DMS 273 (cell line): ENCODE data around the gene CBL.

Source experiments
- DNase-seq: peaks from one replicate; lab custom pipeline; 2025; ENCODE audit not compliant: unreplicated experiment; lab: John Stamatoyannopoulos, UW

CBL gene

DNA sequence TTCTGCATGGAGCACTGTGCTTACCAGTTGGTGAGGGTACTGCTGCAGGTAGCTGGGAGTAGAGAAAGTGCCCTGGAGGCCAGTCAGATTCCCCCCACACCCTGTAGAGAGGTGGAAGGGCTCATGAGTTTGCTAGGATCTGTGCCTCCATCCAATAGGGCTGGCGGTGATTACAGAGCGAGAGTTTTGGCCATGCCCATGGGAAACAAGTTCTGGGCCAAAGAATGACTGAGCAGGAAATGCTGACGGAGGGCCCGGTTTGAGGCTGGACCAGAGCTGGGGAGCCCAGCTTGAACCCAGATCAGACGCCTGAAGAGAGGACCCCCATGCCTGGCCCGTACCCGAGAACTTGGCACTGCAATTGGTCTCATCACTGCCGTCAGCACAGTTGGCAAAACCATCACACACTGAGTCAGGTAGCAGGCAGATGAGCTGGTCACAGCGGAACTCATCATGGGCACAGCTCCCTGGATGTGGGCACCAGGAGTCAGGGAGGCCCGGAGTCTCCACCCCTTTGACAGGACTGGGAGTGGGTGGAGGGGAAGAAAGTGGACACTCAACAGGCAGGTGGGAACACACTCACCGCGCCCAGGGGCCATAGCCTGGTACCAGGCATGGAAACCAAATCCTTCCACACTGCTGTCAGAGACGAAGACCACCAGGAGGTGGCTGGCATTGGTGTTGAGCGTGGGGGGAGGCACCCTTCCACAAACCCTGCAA, 138.3 kb downstream of the CBL start:
- DNase-seq, result no peak

DNA sequence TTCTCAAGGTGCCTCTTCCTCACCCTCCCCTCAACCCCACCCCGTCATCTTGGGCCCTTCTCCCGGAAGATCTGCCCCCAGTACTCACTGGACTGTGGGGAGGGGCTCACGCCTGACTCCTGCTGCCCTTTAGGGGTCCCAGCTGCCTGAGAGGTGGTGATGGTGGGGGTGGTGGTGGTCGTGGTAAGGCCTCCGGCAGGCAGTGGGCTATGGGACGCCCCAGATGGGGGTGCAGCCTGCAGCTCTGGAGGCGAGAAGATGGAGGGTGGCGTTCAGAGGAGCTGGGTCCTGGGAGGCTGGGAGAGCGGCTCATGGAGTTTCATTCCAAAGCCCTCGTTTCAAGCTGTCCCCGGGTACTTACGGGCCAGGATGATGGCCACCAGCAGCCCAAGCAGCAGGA, 139.5 kb downstream of the CBL start:
- no peak for DNase-seq

- DNase-seq, result no peak
These were observed 140.5 kb downstream of the CBL start, which contains the start of gene MFRP for GRCh38 chr11:119346605-119347004. Gene MFRP (minus strand): TSS chr11:119346705. CDS start chr11:119346513, 192 bp downstream.

DNA sequence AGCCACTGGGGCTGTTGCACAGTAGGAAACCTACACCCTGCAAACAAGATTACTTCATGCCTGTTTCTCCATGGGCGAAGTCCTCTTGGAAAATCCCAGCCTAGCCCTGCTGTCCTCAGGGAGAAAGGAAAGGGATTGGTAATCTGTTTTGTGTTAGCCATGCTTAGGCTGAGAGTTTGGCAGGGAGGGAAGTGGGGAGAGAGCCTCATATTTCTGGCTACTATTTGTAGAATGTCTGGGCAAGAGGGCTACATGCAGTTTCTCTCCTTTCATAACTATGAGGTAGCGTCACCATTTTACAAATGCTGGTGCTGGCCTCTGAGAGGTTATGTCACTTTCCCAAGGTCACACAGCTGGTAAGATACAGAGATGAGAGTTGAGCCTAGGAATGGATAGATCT, 141.1 kb downstream of the CBL start:
- no peak for DNase-seq

GRCh38 chr11:119347940-119348605, 141.9 kb downstream of the CBL start:
- peak; percentile 11 for DNase-seq

GRCh38 chr11:119350302-119350701, 144.2 kb downstream of the CBL start:
- DNase-seq, result no peak

- DNase-seq, result no peak
These were observed 145.1 kb downstream of the CBL start for GRCh38 chr11:119351232-119351631.

GRCh38 chr11:119352857-119353260, 146.7 kb downstream of the CBL start:
- DNase-seq, result peak; percentile 72

GRCh38 chr11:119355091-119355843, 149.1 kb downstream of the CBL start:
- DNase-seq, result no peak

- peak; percentile 36 for DNase-seq
These were observed 150.4 kb downstream of the CBL start for GRCh38 chr11:119356349-119357031.

- no peak for DNase-seq
These were observed 150.9 kb downstream of the CBL start for GRCh38 chr11:119357074-119357473.
